ENCODE results near the gene AGMAT.

GRCh38 chr1:15575549-15576150 is 9.2 kb downstream of the AGMAT start:
- TF ChIP-seq CTCF (conservative IDR thresholded peaks at IDR 0.05 in 1 of 2, IDR thresholded peaks at IDR 0.05 in 1 of 2; ENCODE audit: low read depth in 1 of 2, low read length in 2 of 2) (no peak), EZH2 (IDR thresholded peaks at IDR 0.05; ENCODE audit: low read length, missing control alignments) (no peak)
